A549 (cell line): Measurements from ENCODE around the gene ANKRD13D. TPM values are rescaled to one million over a fixed set of nuclear protein-coding genes. Genes with fewer than 3 reads are reported as not detected.
"Not testable (repeated sequence)": the region's sequence is repeated elsewhere in the genome, so short reads cannot be mapped to it uniquely, and the experiment has no call there.

Source experiments
- ATAC-seq, 2 experiments: fragments of 200-7000 bp in 1 of 2; fragments of >200 bp in 1 of 2; cut with Nextera tagmentation in 1 of 2; cut with Tn5 transposase in 1 of 2; 3 replicates each; pipeline versions ENCODE4 v1.8.0 to v1.9.1; 2018 to 2020; ENCODE audit warnings: mild to moderate bottlenecking in 1 of 2, moderate library complexity in 1 of 2
- CTCF ChIA-PET: fragments of 300-600 bp; sonication (Branson Sonifier 250); formaldehyde crosslinking; extraction: SDS; loops from one replicate; lab custom pipeline; 2021; ENCODE audit warnings: antibody characterized with exemption, inconsistent platforms; lab: Yijun Ruan, JAX
- POLR2A ChIA-PET: fragments of 350-600 bp; formaldehyde crosslinking; extraction: SDS; loops from one replicate; lab custom pipeline; 2021; ENCODE audit warnings: antibody characterized with exemption, inconsistent platforms; lab: Yijun Ruan, JAX
- DNase-seq, 2 experiments: peaks; one replicate each; pipeline versions ENCODE4 v3.0.0 to v3.0.0-alpha.2; 2011 to 2016; ENCODE audit warnings: low read depth in 1 of 2, low spot score in 1 of 2
- FAIRE-seq: peaks from 2 replicates; lab custom pipeline; 2011; peaks lifted over from hg19 to GRCh38; lab: Jason Lieb, UNC
- H3K27ac ChIP-seq, 2 experiments: fragments of >200 bp; sonication (Bioruptor Twin); formaldehyde crosslinking; 3 replicates each; pipeline ENCODE4 v1.5.1; 2016 to 2017
- H3K4me1 ChIP-seq: fragments of >200 bp; sonication (Bioruptor Twin); formaldehyde crosslinking; 3 replicates; pipeline ENCODE4 v1.6.1; 2016
- H3K4me2 ChIP-seq: fragments of >200 bp; sonication (Bioruptor Twin); formaldehyde crosslinking; 3 replicates; pipeline ENCODE4 v1.6.1; 2016
- H3K4me3 ChIP-seq: fragments of >200 bp; sonication (Bioruptor Twin); formaldehyde crosslinking; 3 replicates; pipeline ENCODE4 v1.5.1; 2016
- H3K9me3 ChIP-seq: fragments of >200 bp; sonication (Bioruptor Twin); formaldehyde crosslinking; 3 replicates; pipeline ENCODE4 v1.6.1; 2016
- ATOH8 ChIP-seq: fragments of 250-450 bp; sonication (Bioruptor Pico); IDR thresholded peaks from 2 replicates; pipeline ENCODE4 v1.5.0; 2020; ENCODE audit warnings: low read depth, mild to moderate bottlenecking, moderate library complexity
- BHLHE40 ChIP-seq: IDR thresholded peaks from 2 replicates; pipeline ENCODE4 v1.6.1; 2012; ENCODE audit warnings: low read depth, low read length, inconsistent platforms
- CBX8 ChIP-seq: fragments of 200-600 bp; sonication (generic); IDR thresholded peaks from 2 replicates; pipeline ENCODE4 v1.6.1; 2016
- CTCF ChIP-seq: fragments of >200 bp; sonication (Bioruptor Twin); formaldehyde crosslinking; IDR thresholded peaks from 3 replicates; pipeline ENCODE4 v1.5.1; 2016
- E2F6 ChIP-seq: IDR thresholded peaks from 2 replicates; pipeline ENCODE4 v1.6.1; 2012; ENCODE audit warnings: low read depth, borderline replicate concordance
- EP300 ChIP-seq, 2 experiments: fragments of >200 bp; sonication (Bioruptor Twin); formaldehyde crosslinking; IDR thresholded peaks; 2 replicates in 1 of 2; 3 replicates in 1 of 2; pipeline ENCODE4 v1.6.1; 2016 to 2017
- FOSL2 ChIP-seq, 2 experiments: fragments of 450-650 bp in 1 of 2; fragments of >200 bp in 1 of 2; sonication (Bioruptor Twin) in 1 of 2; formaldehyde crosslinking; IDR thresholded peaks; 2 replicates each; pipeline versions ENCODE4 v1.5.0 to v1.6.1; 2016 to 2020; ENCODE audit warnings: mild to moderate bottlenecking in 1 of 2, moderate library complexity in 1 of 2
- FOXS1 ChIP-seq: fragments of 250-450 bp; sonication (Bioruptor Pico); IDR thresholded peaks from 2 replicates; pipeline ENCODE4 v1.5.0; 2020; ENCODE audit warnings: mild to moderate bottlenecking, moderate library complexity
- GATA3 ChIP-seq: IDR thresholded peaks from 2 replicates; pipeline ENCODE4 v1.6.1; 2012; ENCODE audit warnings: borderline replicate concordance
- HDAC2 ChIP-seq: fragments of 200-600 bp; sonication (generic); IDR thresholded peaks from 2 replicates; pipeline ENCODE4 v1.6.1; 2016
- HEYL ChIP-seq: fragments of 250-450 bp; sonication (Bioruptor Pico); IDR thresholded peaks from 2 replicates; pipeline ENCODE4 v1.8.0; 2021; ENCODE audit warnings: mild to moderate bottlenecking, moderate library complexity
- HOXA7 ChIP-seq: fragments of 250-450 bp; sonication (Bioruptor Pico); IDR thresholded peaks from 2 replicates; pipeline ENCODE4 v1.5.0; 2020; ENCODE audit warnings: mild to moderate bottlenecking, moderate library complexity
- HOXB5 ChIP-seq: fragments of 250-450 bp; sonication (Bioruptor Pico); IDR thresholded peaks from 2 replicates; pipeline ENCODE4 v1.5.0; 2020; ENCODE audit warnings: mild to moderate bottlenecking, moderate library complexity
- KDM1A ChIP-seq: fragments of 200-600 bp; sonication (generic); IDR thresholded peaks from 2 replicates; pipeline ENCODE4 v1.6.1; 2016; ENCODE audit warnings: low read depth, mild to moderate bottlenecking
- MAX ChIP-seq: IDR thresholded peaks from 2 replicates; pipeline ENCODE4 v1.6.1; 2012
- MYC ChIP-seq: IDR thresholded peaks from 2 replicates; pipeline ENCODE4 v1.6.1; 2012; ENCODE audit warnings: mild to moderate bottlenecking, inconsistent platforms, low read length, improper control_type of control experiment, borderline replicate concordance
- NPAS2 ChIP-seq: fragments of 250-450 bp; sonication (Bioruptor Pico); IDR thresholded peaks from 2 replicates; pipeline ENCODE4 v1.8.0; 2022; ENCODE audit warnings: mild to moderate bottlenecking, moderate library complexity, borderline replicate concordance
- POLR2A ChIP-seq: IDR thresholded peaks from 2 replicates; pipeline ENCODE4 v1.6.1; 2012; ENCODE audit warnings: mild to moderate bottlenecking, low read length
- POLR2AphosphoS2 ChIP-seq: conservative IDR thresholded peaks from 2 replicates; pipeline ENCODE4 v1.6.1; 2012; ENCODE audit warnings: low read length, improper control_type of control experiment, inconsistent platforms
- RARB ChIP-seq: fragments of 250-450 bp; sonication (Bioruptor Pico); IDR thresholded peaks from 2 replicates; pipeline ENCODE4 v1.8.0; 2021; ENCODE audit warnings: mild to moderate bottlenecking, moderate library complexity
- RNF2 ChIP-seq: fragments of 200-600 bp; sonication (generic); IDR thresholded peaks from 2 replicates; pipeline ENCODE4 v1.6.1; 2016; ENCODE audit warnings: low read depth, mild to moderate bottlenecking, antibody characterized with exemption, moderate library complexity, borderline replicate concordance
- whole genome bisulfite sequencing: methylation state at CpG from one replicate; pipeline ENCODE4 v1.1.6; 2017; ENCODE audit errors: missing lambda C conversion rate; 5-methylcytosine and 5-hydroxymethylcytosine counted together
- polyA plus RNA-seq, 4 experiments: library from polyadenylated mRNA; depleted of rRNA in 3 of 4; stranded (reverse); fragments of >200 nt; fragmentation: RNase III in 1 of 4; extraction: RNeasy Plus Mini Kit Qiagen cat#74134 plus additional on column Dnase treatment in 1 of 4; gene quantifications; 2 replicates in 3 of 4; 3 replicates in 1 of 4; pipeline ENCODE4 v1.2.3, GENCODE V29; 2011 to 2017

The ANKRD13D gene
- polyA plus RNA-seq, 2 of the 4 experiments (the other 2 are of a cell fraction) = 17.0 to 24.2 TPM

GRCh38 chr11:67260885-67261639 lies 28.0 kb upstream of the ANKRD13D start:
- not testable (repeated sequence) for H3K9me3 ChIP-seq
- peak; percentile 37 for TF ChIP-seq POLR2A
- 0 out of 2 replicates have a peak, but pooled peaks have one; percentile 50 for TF ChIP-seq E2F6
- TF ChIP-seq MAX = peak; percentile 52; the same call in 1 of the 2 replicates
- TF ChIP-seq, all 56 proteins: peak for 3; not testable (repeated sequence) for 53
- Histone ChIP-seq H3K4me3 (peak overlapping the region; percentile 23), H3K27ac (peak overlapping the region; percentile 44 to 82; a peak in 4 of 6 replicates), H3K4me2 (peak overlapping the region; percentile 68), H3K4me1 (peaks cover 23% of the 10 kb centered on the region)
- peak; percentile 41 to 65; a peak in 5 of 6 replicates for ATAC-seq
- CTCF ChIA-PET = interaction anchor here (0.6 to 4.9 kb wide), 25 partner anchors 9 to 1004 kb away, joined by 3 to 178 read pairs (median 13); partner anchors contain the start of genes ANKRD13D, POLD4, RHOD and SSH3
- DNase-seq = peak; percentile 62 to 77
- WGBS = 57% methylated on average over 37 of the region's 50 CpGs
- POLR2A ChIA-PET = interaction anchor here (1.3 to 2.9 kb wide), 3 partner anchors 21 to 141 kb away, joined by 3 to 21 read pairs (median 6); partner anchors contain the start of gene PPP1CA
- not testable (repeated sequence) for FAIRE-seq

GRCh38 chr11:67261640-67261945 lies 27.5 kb upstream of the ANKRD13D start:
- H3K4me3 ChIP-seq = peak overlapping the region; percentile 23
- POLR2A ChIA-PET = interaction anchor here (0.6 to 2.9 kb wide), 5 partner anchors 22 to 140 kb away, joined by 3 to 21 read pairs (median 5); partner anchors contain the start of genes ANKRD13D, POLD4 and PPP1CA

GRCh38 chr11:67261946-67262681 lies 27.0 kb upstream of the ANKRD13D start:
- H3K4me1 ChIP-seq = peaks cover 23% of the 10 kb centered on the region
- no peak for DNase-seq
- H3K27ac ChIP-seq = peak overlapping the region in 1 of 2 experiments; percentile 87; a peak in 3 of 6 replicates
- no peaks in the 10 kb centered on the region for H3K9me3 ChIP-seq
- H3K4me2 ChIP-seq = peak overlapping the region; percentile 68
- CTCF ChIA-PET = interaction anchor here (0.6 to 4.9 kb wide), 56 partner anchors 10 to 429 kb away, joined by 3 to 178 read pairs (median 5); partner anchors contain the start of genes ANKRD13D, POLD4, RAD9A and RHOD
- peak in 1 of 2 experiments; percentile 3; a peak in 3 of 6 replicates for ATAC-seq
- TF ChIP-seq HDAC2 = no peak
- TF ChIP-seq CBX8 = no peak
- TF ChIP-seq GATA3 = no peak
- no peak for TF ChIP-seq POLR2AphosphoS2
- no peak for TF ChIP-seq HEYL
- TF ChIP-seq EP300 (IDR thresholded peaks at IDR 0.05) = no peak
- no peak for TF ChIP-seq FOSL2 (IDR thresholded peaks at IDR 0.05)
- TF ChIP-seq FOSL2 (CRISPR knock-in tag; IDR thresholded peaks at IDR 0.05) = no peak
- TF ChIP-seq KDM1A = no peak
- TF ChIP-seq FOXS1 (CRISPR knock-in tag) = no peak
- no peak for TF ChIP-seq NPAS2 (CRISPR knock-in tag)
- TF ChIP-seq ATOH8 (CRISPR knock-in tag) = no peak
- no peak for TF ChIP-seq MYC
- no peak for TF ChIP-seq RNF2
- no peak for TF ChIP-seq HOXA7 (CRISPR knock-in tag)
- TF ChIP-seq HOXB5 (CRISPR knock-in tag) = no peak
- TF ChIP-seq RARB = no peak
- no peak overlapping the region; the same call in 2 of the 3 replicates for H3K4me3 ChIP-seq
- POLR2A ChIA-PET = interaction anchor here (0.6 to 2.9 kb wide), 6 partner anchors 22 to 140 kb away, joined by 3 to 21 read pairs (median 4); partner anchors contain the start of genes ANKRD13D, POLD4 and PPP1CA
- FAIRE-seq = no peak
- 55% methylated on average over 18 of the region's 18 CpGs for WGBS

More at GRCh38 chr11:67261640-67261945, 27.5 kb upstream of the ANKRD13D start:
- H3K27ac ChIP-seq = peak overlapping the region; percentile 44 to 82; a peak in 4 of 6 replicates
- peak overlapping the region; percentile 68 for H3K4me2 ChIP-seq
- FAIRE-seq = no peak
- no peaks in the 10 kb centered on the region for H3K9me3 ChIP-seq
- TF ChIP-seq BHLHE40 = no peak
- peak; percentile 54 for TF ChIP-seq CTCF
- no peak for DNase-seq
- peak; percentile 21 to 43; a peak in 5 of 6 replicates for ATAC-seq
- H3K4me1 ChIP-seq = peaks cover 23% of the 10 kb centered on the region
- 49% methylated on average over 13 of the region's 18 CpGs for WGBS
- CTCF ChIA-PET = interaction anchor here (0.6 to 4.9 kb wide), 44 partner anchors 9 to 1004 kb away, joined by 3 to 178 read pairs (median 5); partner anchors contain the start of genes ANKRD13D, POLD4, RHOD and SSH3
